HG03108 (cell line): ENCODE results near the gene KLF11.
"Not testable (repeated sequence)": the region's sequence is repeated elsewhere in the genome, so short reads cannot be mapped to it uniquely, and the experiment has no call there.

Experiments
- ATAC-seq: cut with Tn5 transposase; IDR thresholded peaks from one replicate; pipeline ENCODE4 v1.9.1; 2021; ENCODE audit warnings: moderate library complexity; ENCODE audit not compliant: unreplicated experiment

KLF11 gene

DNA sequence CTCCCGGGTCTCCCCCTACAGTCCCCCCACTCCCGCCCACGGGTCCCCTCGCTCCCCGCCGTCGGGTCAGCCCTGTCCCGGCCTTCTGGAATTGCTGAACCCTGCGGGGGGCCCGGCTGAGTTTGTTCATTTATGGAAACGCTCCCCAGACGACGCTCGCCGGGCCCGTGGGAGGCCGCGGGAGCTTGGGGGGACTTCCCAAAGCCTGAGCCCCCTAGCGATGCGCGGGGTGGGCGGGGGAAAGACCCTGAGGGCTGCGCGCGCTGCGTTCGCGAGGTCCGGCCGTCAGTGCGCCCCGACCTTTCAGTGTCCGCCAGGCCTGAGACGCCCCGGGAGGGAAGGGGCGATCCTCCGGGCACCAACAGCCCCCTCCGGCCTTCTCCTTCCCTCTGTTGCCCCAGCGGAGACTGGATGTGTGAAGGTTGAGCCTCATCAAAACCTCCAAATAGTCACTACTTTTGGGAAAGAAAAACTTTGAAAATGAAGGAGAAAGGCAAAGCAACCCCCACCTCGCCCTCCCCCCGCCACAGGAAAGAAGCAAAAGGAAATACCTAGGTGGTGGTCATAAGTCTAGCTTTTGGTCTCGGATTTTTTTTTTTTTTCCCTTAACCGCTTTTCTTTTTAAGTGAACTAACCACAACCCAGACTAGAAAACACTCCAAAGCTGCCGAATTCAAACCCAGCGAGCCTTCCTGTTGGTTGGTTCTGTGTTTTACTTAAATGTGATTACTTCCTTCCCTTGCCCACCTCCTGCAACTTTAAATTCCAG lies 37.4 kb downstream of the KLF11 start:
- peak; percentile 4 for ATAC-seq

DNA sequence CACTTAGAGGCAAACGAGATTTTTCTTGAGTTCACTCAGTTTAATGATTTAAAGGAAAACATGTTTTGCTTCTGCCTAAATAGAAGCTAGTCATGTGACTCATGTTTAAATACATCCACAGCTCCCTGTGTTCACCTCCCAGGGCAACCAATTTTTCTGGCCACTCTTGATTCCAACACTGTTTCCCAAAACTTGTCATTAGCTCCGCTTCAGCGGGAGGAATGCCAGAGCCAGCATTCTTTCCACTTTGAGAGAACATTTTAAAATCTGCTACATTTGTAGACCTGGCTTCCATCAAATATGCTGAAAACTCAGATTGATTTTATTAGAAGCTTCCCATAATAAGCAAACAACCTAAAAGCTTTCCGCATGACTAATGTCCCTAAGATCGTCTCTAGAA lies 39.7 kb downstream of the KLF11 start:
- no peak for ATAC-seq

DNA sequence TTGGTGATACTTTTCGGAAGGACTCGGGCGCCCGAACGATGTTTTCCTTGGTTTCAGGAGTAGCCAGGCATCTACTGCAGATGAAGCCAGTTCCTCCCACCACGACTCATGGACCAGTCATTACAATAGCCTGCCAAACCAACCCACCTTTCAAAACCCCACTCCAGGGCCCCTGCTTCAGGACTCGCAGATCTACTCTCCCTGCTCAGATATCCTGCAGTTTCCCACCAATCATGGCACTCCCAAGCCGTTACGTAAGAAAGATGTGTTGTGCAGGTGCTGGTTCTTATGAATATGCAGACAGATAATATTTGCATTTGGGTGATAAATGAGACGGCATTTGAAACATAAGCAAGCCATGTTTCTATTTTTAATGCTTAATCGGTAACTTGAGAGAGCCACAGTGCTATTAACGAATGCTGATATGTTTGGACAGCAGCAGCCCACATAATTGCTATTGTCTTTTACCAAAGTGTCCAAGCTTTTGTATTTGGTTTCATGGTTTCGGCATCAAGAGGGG lies 40.4 kb downstream of the KLF11 start:
- peak; percentile 43 for ATAC-seq

- no peak for ATAC-seq
These were observed 41.0 kb downstream of the KLF11 start for GRCh38 chr2:10084223-10084865.

GRCh38 chr2:10085043-10085667 lies 41.8 kb downstream of the KLF11 start:
- ATAC-seq: no peak

- ATAC-seq: no peak
These were observed 42.3 kb downstream of the KLF11 start for GRCh38 chr2:10085668-10086059.

DNA sequence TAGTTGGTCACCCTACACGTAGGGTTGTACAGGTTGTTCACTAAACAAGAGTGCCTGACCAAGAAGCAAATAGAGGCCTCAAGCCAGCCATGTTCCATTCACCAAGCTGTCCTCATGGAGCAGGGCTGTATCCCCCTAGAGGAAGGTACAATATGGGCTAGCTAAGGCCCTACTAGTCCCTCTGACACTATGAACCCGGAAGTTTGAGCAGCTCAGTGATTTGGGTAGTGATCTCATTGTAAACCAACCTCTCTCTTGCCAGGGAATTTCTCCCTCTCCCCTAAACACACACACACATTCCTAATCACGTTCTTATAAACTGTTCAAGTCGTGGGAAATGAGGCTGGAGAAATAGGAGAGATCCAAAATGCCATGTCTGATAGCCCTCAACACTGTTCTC lies 43.6 kb downstream of the KLF11 start:
- ATAC-seq: no peak

- no peak for ATAC-seq
These were observed 44.0 kb downstream of the KLF11 start for GRCh38 chr2:10087360-10087759.

DNA sequence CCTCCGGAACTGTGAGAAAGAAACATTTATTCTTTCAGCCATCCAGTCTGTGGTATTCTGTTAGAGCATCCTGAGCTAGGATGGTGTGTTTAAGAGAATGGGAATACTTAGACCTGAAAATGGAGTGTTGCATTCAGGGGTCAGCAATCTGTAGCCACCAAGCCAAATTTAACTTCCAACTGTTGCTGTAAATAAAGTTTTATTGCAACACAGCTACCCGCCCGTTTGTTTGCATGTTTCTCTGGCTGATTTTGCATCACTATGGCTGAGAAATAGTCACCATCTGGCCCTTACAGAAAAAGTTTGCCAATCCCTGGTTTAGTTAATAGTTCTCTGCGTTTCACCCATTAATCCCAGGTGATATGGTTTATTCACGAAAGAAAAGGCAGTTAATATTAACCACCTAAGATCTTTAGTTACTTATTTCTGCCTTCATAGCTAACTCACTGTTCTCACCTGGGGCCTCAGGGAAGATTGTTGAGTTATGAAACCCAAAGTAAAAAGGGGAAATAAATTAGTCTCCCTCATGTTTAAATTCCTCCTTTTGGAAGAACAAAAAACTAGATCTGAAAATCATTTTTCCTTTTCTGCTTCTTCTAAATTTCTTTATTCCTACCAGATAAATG lies 46.3 kb downstream of the KLF11 start:
- peak; percentile 46 for ATAC-seq

DNA sequence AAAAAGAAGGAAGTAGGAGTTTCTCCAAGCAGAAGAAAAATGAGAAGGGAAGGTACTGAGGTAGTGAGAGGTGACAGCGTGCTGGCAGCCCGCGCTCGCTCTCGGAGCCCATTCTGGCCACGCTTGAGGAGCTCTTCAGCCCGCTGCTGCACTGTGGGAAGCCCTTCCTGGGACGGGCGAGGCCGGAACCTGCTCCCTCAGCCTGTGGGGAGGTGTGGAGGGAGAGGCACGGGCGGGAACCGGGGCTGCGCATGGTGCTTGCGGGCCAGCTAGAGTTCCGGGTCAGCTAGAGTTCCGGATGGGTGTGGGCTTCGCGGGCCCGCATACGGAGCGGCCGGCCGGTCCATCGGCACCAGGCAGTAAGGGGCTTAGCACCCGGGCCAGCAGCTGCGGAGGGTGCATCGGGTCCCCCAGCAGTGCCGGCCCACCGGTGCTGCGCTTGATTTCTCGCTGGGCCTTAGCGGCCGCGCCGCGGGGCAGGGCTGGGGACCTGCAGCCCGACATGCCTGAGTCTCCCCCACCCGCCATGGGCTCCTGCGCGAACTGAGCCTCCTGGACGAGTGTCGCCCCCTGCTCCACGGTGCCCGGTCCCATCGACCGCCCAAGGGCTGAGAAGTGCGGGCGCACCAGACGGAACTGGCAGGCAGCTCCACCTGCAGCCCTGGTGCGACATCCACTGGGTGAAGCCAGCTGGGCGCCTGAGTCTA lies 48.0 kb downstream of the KLF11 start:
- no peak for ATAC-seq

- not testable (repeated sequence) for ATAC-seq
These were observed 48.5 kb downstream of the KLF11 start for GRCh38 chr2:10091889-10092244.

- no peak for ATAC-seq
These were observed 51.0 kb downstream of the KLF11 start for GRCh38 chr2:10094271-10094814.

- no peak for ATAC-seq
These were observed 51.8 kb downstream of the KLF11 start for GRCh38 chr2:10095175-10095574.

GRCh38 chr2:10096641-10097040 lies 53.3 kb downstream of the KLF11 start:
- no peak for ATAC-seq

DNA sequence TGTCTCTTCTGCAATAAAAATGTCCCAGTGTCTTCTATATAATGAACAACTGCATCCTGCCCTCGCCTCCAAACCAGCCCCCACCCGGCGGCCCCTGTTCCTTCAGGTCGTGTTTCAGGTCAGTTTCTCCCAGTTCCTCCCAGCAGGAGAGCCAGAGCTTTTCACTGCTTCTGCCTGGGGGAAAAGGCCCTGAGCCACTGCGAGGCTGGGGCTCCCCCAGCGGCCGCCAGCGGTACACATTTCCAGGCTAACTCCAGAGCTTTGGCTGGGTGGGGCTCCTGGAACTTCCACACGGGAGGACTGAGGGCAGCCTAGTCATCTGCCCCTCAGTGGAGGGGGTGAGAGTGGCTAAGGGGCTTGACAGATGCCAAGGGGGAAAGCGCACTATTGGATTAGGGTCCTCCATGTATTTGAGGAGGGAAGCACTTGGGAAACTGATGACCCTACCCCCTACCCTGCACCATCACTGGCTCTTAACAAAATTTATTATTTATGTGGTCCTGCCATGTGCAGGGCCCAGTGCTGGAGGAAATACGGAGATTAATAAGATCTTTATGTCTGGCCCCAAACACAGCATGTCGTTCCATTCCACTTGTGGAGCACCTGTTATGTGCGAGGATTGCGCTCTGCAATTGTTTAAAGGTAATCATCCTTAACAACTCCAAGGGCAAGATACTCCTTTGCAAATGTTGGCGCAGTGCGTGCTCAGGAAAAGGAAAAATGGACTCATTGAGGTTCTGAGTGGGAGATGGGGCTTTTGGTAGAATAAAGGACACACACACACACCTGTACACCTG lies 54.2 kb downstream of the KLF11 start:
- ATAC-seq: peak; percentile 80

GRCh38 chr2:10101491-10101890 lies 58.1 kb downstream of the KLF11 start:
- no peak for ATAC-seq

DNA sequence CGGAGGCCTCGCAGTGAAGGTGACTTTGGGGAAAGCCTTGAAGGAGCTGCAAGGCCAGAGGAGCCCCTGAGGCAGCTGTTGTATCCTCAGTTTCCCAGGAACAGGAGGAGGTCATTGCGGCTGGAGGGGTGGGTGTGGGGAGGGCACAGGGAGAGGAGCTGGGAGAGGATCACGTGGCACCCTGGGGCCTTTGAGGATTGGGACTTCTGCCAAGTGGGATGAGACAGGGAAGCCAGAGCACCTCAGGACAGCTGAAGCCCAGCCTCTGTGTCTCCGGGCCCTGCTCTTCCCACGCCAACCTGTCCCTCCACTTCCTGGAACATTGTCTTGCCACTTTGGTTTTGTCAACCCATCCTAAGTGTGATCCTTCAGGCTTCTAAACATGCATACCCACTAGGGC lies 59.8 kb downstream of the KLF11 start:
- ATAC-seq: no peak
